ENCODE results near the gene RTN4R.
A peak's percentile ranks its signal among the peaks of the same experiment; 100 is the strongest.

The RTN4R gene

GRCh38 chr22:20211997-20212753 is 55.9 kb downstream of the RTN4R start:
- no peak for DNase-seq

GRCh38 chr22:20211409-20211996 is 56.6 kb downstream of the RTN4R start:
- no peak for DNase-seq

GRCh38 chr22:20210473-20211059 is 57.6 kb downstream of the RTN4R start:
- no peak for DNase-seq

GRCh38 chr22:20209761-20210250 is 58.3 kb downstream of the RTN4R start:
- no peak for DNase-seq

GRCh38 chr22:20208713-20209310 is 59.3 kb downstream of the RTN4R start:
- DNase-seq: no peak

GRCh38 chr22:20207277-20208025 is 60.7 kb downstream of the RTN4R start:
- no peak for DNase-seq

GRCh38 chr22:20206709-20207215 is 61.4 kb downstream of the RTN4R start:
- DNase-seq: peak; percentile 13

- peak; percentile 71 for DNase-seq
These were observed 62.0 kb downstream of the RTN4R start for GRCh38 chr22:20205964-20206708.

- DNase-seq: no peak
These were observed 62.6 kb downstream of the RTN4R start for GRCh38 chr22:20205464-20205963.

GRCh38 chr22:20204806-20205205 is 63.3 kb downstream of the RTN4R start:
- no peak for DNase-seq

GRCh38 chr22:20204311-20204710 is 63.8 kb downstream of the RTN4R start:
- DNase-seq: no peak

GRCh38 chr22:20203552-20204201 is 64.4 kb downstream of the RTN4R start:
- peak; percentile 10 for DNase-seq

GRCh38 chr22:20203142-20203551 is 65.0 kb downstream of the RTN4R start:
- no peak for DNase-seq

- no peak for DNase-seq
These were observed 66.2 kb downstream of the RTN4R start for GRCh38 chr22:20201837-20202392.

GRCh38 chr22:20199906-20200305 is 68.2 kb downstream of the RTN4R start:
- no peak for DNase-seq

GRCh38 chr22:20199413-20199842 is 68.7 kb downstream of the RTN4R start:
- no peak for DNase-seq

GRCh38 chr22:20198557-20199319 is 69.4 kb downstream of the RTN4R start:
- DNase-seq: no peak

- no peak for DNase-seq
These were observed 70.6 kb downstream of the RTN4R start for GRCh38 chr22:20197407-20198030.

GRCh38 chr22:20196094-20196842 is 71.8 kb downstream of the RTN4R start:
- no peak for DNase-seq
